Parathyroid adenoma (tissue), 2 donors: ENCODE measurements around the gene TP53RK.

Experiments
- H2AFZ ChIP-seq: fragments of 300-600 bp; sonication (generic); one replicate; pipeline ENCODE4 v1.7.0; 2017; ENCODE audit warnings: antibody characterized with exemption, mild to moderate bottlenecking
- H3K27ac ChIP-seq: fragments of 300-600 bp; sonication (generic); one replicate; pipeline ENCODE4 v1.7.0; 2017
- H3K27me3 ChIP-seq: fragments of 300-600 bp; sonication (generic); one replicate; pipeline ENCODE4 v1.7.0; 2017; ENCODE audit warnings: low read length; ENCODE audit not compliant: control insufficient read depth, insufficient read depth
- H3K36me3 ChIP-seq: fragments of 300-600 bp; sonication (generic); one replicate; pipeline ENCODE4 v1.7.0; 2017; ENCODE audit warnings: low read length; ENCODE audit not compliant: control insufficient read depth, insufficient read depth
- H3K4me1 ChIP-seq: fragments of 300-600 bp; sonication (generic); one replicate; pipeline ENCODE4 v1.7.0; 2017; ENCODE audit warnings: control low read depth
- H3K4me2 ChIP-seq: fragments of 300-600 bp; sonication (generic); one replicate; pipeline ENCODE4 v1.7.0; 2017; ENCODE audit warnings: low read length
- H3K4me3 ChIP-seq: fragments of 300-600 bp; sonication (generic); one replicate; pipeline ENCODE4 v1.7.0; 2017; ENCODE audit warnings: low read depth, low read length
- H3K79me2 ChIP-seq: fragments of 300-600 bp; sonication (generic); one replicate; pipeline ENCODE4 v1.7.0; 2017; ENCODE audit warnings: control low read depth
- H3K9ac ChIP-seq: fragments of 300-600 bp; sonication (generic); one replicate; pipeline ENCODE4 v1.7.0; 2017; ENCODE audit warnings: mild to moderate bottlenecking
- H3K9me3 ChIP-seq: fragments of 300-600 bp; sonication (generic); one replicate; pipeline ENCODE4 v1.7.0; 2017; ENCODE audit warnings: low read length; ENCODE audit not compliant: control insufficient read depth
- TF ChIP-seq, protein P1 (sequence below): fragments of 300-600 bp; sonication (generic); IDR thresholded peaks from one replicate; pipeline ENCODE4 v1.7.0; 2017; ENCODE audit warnings: antibody characterized with exemption, mild to moderate bottlenecking
- donor health status: primary hyperparathyroidism.

TP53RK gene

DNA sequence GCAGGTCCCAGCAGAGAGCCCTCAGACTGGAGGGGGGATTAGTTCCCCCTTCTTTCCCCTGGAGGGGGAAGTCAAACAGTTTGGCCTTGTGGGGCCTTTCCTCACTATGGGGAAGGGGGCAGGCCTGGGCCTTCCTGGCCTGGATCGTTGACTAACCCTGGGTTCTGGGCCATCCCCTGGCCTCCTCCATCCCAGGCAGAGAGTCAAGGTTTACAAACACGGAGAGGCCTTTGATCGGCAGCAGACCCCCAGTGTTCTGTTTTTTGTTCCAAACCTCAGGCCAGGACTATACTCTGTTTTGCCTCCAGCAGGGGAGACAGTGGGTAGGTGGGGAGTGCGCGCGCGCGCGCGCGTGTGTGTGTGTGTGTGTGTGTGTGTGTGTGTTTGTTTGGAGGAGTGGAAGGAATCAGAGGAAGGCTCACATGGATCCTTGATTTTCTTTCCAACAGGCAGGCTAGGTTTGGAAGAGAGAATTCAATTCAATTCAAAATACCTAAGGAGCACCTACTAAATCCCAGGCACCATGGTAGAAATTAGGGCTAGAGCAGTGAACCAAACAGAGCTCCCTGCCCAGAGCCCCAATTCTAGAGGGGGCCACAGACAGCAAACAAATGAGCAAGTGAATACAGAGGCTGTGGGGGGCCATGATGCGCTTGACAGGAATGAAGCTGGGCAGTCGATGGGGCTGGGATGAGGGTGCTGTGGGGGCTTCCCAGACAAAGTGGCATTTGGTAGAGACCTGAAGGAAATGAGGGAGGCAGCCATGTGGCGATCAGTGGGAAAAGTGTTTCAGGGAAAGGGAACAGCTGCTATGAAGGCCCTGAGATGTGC lies 14.8 kb downstream of the TP53RK start:
- Histone ChIP-seq H3K27ac (no peak overlapping the region), H3K4me3 (no peak overlapping the region), H3K9ac (no peak overlapping the region), H3K79me2 (peaks cover 1% of the 10 kb centered on the region), H3K36me3 (no peaks in the 10 kb centered on the region), H3K4me2 (no peak overlapping the region), H3K27me3 (no peaks in the 10 kb centered on the region), H3K9me3 (no peaks in the 10 kb centered on the region), H3K4me1 (no peaks in the 10 kb centered on the region), H2AFZ (no peak overlapping the region)
- TF ChIP-seq, protein P1, sequence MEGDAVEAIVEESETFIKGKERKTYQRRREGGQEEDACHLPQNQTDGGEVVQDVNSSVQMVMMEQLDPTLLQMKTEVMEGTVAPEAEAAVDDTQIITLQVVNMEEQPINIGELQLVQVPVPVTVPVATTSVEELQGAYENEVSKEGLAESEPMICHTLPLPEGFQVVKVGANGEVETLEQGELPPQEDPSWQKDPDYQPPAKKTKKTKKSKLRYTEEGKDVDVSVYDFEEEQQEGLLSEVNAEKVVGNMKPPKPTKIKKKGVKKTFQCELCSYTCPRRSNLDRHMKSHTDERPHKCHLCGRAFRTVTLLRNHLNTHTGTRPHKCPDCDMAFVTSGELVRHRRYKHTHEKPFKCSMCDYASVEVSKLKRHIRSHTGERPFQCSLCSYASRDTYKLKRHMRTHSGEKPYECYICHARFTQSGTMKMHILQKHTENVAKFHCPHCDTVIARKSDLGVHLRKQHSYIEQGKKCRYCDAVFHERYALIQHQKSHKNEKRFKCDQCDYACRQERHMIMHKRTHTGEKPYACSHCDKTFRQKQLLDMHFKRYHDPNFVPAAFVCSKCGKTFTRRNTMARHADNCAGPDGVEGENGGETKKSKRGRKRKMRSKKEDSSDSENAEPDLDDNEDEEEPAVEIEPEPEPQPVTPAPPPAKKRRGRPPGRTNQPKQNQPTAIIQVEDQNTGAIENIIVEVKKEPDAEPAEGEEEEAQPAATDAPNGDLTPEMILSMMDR, result no peak

GRCh38 chr20:46673394-46674252 lies 15.6 kb downstream of the TP53RK start:
- H3K36me3 ChIP-seq, result no peaks in the 10 kb centered on the region
- H3K4me3 ChIP-seq, result no peak overlapping the region
- no peaks in the 10 kb centered on the region for H3K27me3 ChIP-seq
- H2AFZ ChIP-seq, result no peak overlapping the region
- H3K9me3 ChIP-seq, result no peaks in the 10 kb centered on the region
- TF ChIP-seq, protein P1, result no peak
- H3K9ac ChIP-seq, result no peak overlapping the region
- H3K4me1 ChIP-seq, result no peaks in the 10 kb centered on the region
- no peak overlapping the region for H3K27ac ChIP-seq
- no peak overlapping the region for H3K4me2 ChIP-seq
- no peaks in the 10 kb centered on the region for H3K79me2 ChIP-seq

DNA sequence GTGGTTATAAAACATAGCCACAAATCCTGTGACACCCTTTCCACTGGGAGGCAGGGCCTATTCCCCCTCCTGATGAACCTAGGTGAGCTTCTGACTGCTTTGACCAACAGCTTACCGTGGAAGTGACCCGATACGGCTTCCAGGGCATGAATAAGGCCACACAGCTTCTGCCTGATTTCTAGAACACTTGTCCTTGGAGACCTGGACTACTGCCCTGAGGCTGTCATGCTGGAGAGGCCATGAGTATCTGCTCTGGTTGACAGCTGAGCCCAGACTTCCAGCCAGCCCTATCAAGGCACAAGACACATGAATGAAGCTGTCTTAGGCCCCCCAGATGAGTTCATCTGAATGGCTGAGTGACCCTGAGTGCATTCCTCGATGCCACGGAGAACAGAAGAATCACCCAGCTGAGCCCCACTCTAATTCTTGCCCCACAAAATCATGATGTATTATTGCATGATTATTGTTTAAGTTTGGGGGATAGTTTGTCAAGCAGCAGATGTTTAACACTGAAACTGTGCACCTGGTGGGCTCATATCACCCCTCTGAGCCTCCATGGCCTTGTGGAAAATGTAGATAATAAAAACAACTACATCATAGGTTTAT lies 16.6 kb downstream of the TP53RK start:
- no peaks in the 10 kb centered on the region for H3K27me3 ChIP-seq
- no peaks in the 10 kb centered on the region for H3K79me2 ChIP-seq
- H2AFZ ChIP-seq, result no peak overlapping the region
- H3K4me1 ChIP-seq, result no peaks in the 10 kb centered on the region
- no peak overlapping the region for H3K27ac ChIP-seq
- TF ChIP-seq, protein P1, result no peak
- H3K4me3 ChIP-seq, result no peak overlapping the region
- H3K9me3 ChIP-seq, result no peaks in the 10 kb centered on the region
- no peak overlapping the region for H3K4me2 ChIP-seq
- H3K9ac ChIP-seq, result no peak overlapping the region
- H3K36me3 ChIP-seq, result no peaks in the 10 kb centered on the region

DNA sequence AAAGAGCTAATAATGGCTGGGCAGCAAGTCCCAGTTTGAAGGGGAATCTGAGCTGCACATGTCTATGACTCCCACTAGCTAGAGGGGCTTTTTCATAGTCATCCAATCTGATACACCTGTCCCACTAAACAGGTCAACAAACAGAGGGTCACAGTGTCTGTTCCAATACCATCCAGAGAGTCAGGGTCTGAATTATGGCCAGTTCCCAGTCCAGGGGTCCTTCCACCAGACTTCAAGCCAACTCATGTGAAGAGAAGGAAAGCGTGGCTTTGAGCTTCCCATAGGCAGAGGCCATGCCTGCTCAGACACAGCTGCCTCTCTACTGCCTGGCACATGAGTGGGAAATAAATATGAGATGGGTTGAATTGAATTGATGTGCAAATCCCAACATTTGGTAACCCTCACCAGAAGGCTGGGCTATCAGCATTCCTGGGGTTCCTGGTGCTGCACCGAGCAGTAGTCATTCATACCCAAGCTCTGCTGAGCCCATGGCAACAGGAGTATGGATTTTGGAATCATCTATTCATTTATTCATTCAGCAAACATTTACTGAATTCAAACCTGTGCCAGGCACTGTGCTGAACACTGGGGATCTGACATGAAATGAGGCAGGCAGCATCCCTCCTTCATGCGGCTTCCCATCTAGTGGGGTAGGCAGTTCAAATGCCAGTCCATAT lies 17.2 kb downstream of the TP53RK start:
- H3K9me3 ChIP-seq, result no peaks in the 10 kb centered on the region
- no peak overlapping the region for H2AFZ ChIP-seq
- no peak overlapping the region for H3K4me3 ChIP-seq
- no peaks in the 10 kb centered on the region for H3K27me3 ChIP-seq
- no peak overlapping the region for H3K27ac ChIP-seq
- H3K9ac ChIP-seq, result no peak overlapping the region
- H3K36me3 ChIP-seq, result no peaks in the 10 kb centered on the region
- TF ChIP-seq, protein P1, result no peak
- H3K4me2 ChIP-seq, result no peak overlapping the region
- no peaks in the 10 kb centered on the region for H3K4me1 ChIP-seq
- H3K79me2 ChIP-seq, result no peaks in the 10 kb centered on the region
